ENCODE data around the gene TRIM56. TPM values are rescaled to one million over a fixed set of nuclear protein-coding genes. Genes with fewer than 3 reads are reported as not detected.
"Not testable (repeated sequence)": the region's sequence is repeated elsewhere in the genome, so short reads cannot be mapped to it uniquely, and the experiment has no call there.

TRIM56 gene
- total RNA-seq, 4 donors from 2014 or later, result 4.2 to 11.4 (median 6.9) TPM

DNA sequence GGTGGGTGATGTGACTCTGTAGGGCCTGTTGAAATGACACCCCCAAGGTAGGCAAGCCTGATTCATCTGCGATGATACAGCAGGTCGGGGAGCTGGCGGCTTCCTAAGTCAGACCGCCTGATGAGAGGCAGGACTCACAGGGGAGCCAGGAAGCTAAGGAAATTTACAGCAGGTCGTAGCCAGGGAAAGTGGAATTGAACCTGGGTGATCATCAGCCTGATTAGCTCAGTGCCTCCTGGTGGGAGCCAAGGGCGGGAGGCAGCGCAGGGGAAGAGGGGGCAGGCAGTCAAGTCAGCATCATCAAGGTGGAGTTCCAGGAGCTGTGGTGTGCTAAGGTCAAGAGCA lies 18.5 kb upstream of the TRIM56 start:
- DNase-seq, result no peak
- H3K27me3 ChIP-seq, result peaks cover 10 to 17% (median 16%) of the 10 kb centered on the region in 3 donors
- H3K27ac ChIP-seq, result no peak overlapping the region
- TF ChIP-seq POLR2A (IDR thresholded peaks at IDR 0.05), result no peak
- TF ChIP-seq, protein P1, sequence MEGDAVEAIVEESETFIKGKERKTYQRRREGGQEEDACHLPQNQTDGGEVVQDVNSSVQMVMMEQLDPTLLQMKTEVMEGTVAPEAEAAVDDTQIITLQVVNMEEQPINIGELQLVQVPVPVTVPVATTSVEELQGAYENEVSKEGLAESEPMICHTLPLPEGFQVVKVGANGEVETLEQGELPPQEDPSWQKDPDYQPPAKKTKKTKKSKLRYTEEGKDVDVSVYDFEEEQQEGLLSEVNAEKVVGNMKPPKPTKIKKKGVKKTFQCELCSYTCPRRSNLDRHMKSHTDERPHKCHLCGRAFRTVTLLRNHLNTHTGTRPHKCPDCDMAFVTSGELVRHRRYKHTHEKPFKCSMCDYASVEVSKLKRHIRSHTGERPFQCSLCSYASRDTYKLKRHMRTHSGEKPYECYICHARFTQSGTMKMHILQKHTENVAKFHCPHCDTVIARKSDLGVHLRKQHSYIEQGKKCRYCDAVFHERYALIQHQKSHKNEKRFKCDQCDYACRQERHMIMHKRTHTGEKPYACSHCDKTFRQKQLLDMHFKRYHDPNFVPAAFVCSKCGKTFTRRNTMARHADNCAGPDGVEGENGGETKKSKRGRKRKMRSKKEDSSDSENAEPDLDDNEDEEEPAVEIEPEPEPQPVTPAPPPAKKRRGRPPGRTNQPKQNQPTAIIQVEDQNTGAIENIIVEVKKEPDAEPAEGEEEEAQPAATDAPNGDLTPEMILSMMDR (IDR thresholded peaks at IDR 0.05 in 4 of 5, conservative IDR thresholded peaks at IDR 0.05 in 1 of 5), result no peak
- H3K36me3 ChIP-seq, result no peaks in the 10 kb centered on the region
- intact Hi-C loops (cut with DNase I; ENCODE audit: low total_unique reads), result no loop called here
- ATAC-seq, result no peak
- in situ Hi-C loops (cut with MboI; ENCODE audit: low sequenced_read_pairs in 4 of 4), result no loop called here
- no peaks in the 10 kb centered on the region for H3K4me1 ChIP-seq
- no peak overlapping the region for H3K4me3 ChIP-seq
- H3K9me3 ChIP-seq, result no peaks in the 10 kb centered on the region

DNA sequence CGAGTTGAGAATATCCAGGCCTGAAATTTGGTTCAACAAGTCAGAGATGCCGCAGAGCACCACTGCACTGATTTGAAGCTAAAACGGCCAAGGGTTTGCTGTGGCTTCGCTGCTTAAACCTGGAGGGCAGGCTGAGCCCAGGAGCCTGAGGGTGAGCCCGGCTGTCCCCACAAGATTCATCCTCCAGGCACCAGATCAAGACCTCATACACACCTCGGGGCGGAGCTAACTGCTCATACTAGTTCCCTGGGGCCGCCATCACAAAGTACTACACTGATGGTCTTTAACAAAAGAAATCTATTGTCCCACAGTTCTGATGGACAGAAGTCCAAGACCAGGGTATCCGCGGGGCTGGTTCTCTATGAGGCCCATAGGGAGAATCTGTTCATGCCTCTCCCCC lies 16.9 kb upstream of the TRIM56 start:
- Histone ChIP-seq H3K36me3 (no peaks in the 10 kb centered on the region), H3K4me3 (no peak overlapping the region), H3K27me3 (peaks cover 10 to 17% (median 16%) of the 10 kb centered on the region in 3 donors), H3K27ac (no peak overlapping the region), H3K4me1 (no peaks in the 10 kb centered on the region), H3K9me3 (no peaks in the 10 kb centered on the region)
- no peak for TF ChIP-seq POLR2A (IDR thresholded peaks at IDR 0.05)
- TF ChIP-seq, protein P1 (IDR thresholded peaks at IDR 0.05 in 4 of 5, conservative IDR thresholded peaks at IDR 0.05 in 1 of 5), result no peak
- in situ Hi-C loops (cut with MboI; ENCODE audit: low sequenced_read_pairs in 4 of 4) (no loop called here), intact Hi-C loops (cut with DNase I; ENCODE audit: low total_unique reads) (no loop called here)
- ATAC-seq (no peak), DNase-seq (no peak)

DNA sequence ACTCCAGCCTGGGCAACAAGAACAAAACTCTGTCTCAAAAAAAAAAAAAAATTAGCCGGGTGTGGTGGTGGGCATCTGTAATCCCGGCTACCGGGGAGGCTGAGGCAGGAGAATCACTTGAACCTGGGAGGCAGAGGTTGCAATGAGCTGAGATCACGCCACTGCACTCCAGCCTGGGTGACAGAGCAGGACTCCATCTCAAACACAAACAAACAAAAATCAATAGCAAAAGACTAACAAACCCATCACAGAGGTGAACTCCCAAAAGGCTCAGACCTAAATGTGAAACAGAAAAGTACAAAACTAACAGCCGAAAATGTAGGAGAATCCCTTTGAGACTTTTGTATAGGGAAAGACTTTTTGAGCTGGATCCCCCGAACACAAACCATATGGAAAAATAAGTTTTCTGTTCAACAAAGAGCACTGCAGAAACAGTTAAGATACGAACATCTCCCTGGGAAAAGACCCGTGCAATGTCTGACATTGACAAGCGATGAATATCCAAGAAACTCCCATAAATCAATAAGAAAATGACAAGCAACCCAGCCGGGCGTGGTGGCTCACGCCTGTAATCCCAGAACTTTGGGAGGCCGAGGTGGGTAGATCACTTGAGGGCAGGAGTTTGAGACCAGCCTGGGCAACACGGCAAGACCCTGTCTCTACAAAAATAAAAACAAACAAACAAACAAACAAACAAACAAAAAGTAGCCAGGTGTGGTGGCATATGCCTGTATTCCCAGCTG lies 13.7 kb upstream of the TRIM56 start:
- in situ Hi-C loops (cut with MboI; ENCODE audit: low sequenced_read_pairs in 4 of 4); ATAC-seq: not testable (repeated sequence)

DNA sequence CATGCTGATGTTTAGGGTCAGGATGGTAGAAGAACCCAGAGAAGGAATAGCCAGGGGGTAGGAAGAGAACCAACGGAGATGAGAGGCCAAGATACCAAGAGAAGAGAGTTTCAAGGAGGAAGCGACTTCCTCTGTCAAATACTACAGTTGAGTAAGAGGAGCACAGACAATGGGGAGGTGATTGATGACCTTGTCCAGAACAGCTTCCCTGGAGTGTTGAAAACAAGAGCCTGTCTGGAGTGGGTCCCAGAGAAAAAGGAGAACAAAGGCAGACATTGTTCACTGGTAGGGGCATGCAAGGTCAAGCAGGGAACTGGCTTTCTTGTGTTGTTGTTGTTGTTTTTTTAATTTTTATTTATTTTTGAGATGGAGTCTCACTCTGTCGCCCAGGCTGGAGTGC lies 9.6 kb upstream of the TRIM56 start:
- intact Hi-C loops (cut with DNase I; ENCODE audit: low total_unique reads) (no loop called here), in situ Hi-C loops (cut with MboI; ENCODE audit: low sequenced_read_pairs in 4 of 4) (no loop called here)
- no peak for TF ChIP-seq POLR2A (IDR thresholded peaks at IDR 0.05)
- TF ChIP-seq, protein P1 (IDR thresholded peaks at IDR 0.05 in 4 of 5, conservative IDR thresholded peaks at IDR 0.05 in 1 of 5), result no peak
- Histone ChIP-seq H3K27ac (no peak overlapping the region), H3K27me3 (no peaks in the 10 kb centered on the region), H3K9me3 (no peaks in the 10 kb centered on the region), H3K4me3 (no peak overlapping the region), H3K4me1 (no peaks in the 10 kb centered on the region), H3K36me3 (no peaks in the 10 kb centered on the region)
- ATAC-seq, result no peak
- DNase-seq, result no peak

More for the DNA sequence above, 13.7 kb upstream of the TRIM56 start:
- H3K27me3 ChIP-seq, result peaks cover 3 to 10% (median 9%) of the 10 kb centered on the region in 3 donors
- H3K9me3 ChIP-seq; DNase-seq; intact Hi-C loops (cut with DNase I; ENCODE audit: low total_unique reads); H3K27ac ChIP-seq; H3K4me1 ChIP-seq; H3K4me3 ChIP-seq; H3K36me3 ChIP-seq: not testable (repeated sequence)

DNA sequence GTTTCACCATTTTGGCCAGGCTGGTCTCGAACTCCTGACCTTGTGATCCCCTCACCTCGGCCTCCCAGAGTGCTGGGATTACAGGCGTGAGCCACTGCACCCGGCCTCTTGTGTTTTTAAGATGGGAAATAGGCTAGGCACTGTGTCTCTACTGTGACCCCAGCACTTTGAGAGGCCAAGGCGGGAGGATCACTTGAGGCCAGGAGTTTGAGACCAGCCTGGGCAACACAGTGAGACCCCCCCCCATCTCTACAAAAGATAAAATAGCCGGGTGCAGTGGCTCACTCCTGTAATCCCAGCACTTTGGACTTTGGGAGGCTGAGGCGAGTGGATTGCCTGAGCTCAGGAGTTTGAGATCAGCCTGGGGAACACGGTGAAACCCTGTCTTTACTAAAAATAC lies 9.1 kb upstream of the TRIM56 start:
- H3K9me3 ChIP-seq; H3K27me3 ChIP-seq; H3K4me3 ChIP-seq; H3K27ac ChIP-seq; H3K36me3 ChIP-seq; DNase-seq; H3K4me1 ChIP-seq; intact Hi-C loops (cut with DNase I; ENCODE audit: low total_unique reads); ATAC-seq; in situ Hi-C loops (cut with MboI; ENCODE audit: low sequenced_read_pairs in 4 of 4): not testable (repeated sequence)

Measured in gastrocnemius medialis (tissue), 4 donors.